SK-N-MC (cell line): ENCODE data around the gene MRTFB.

ENCODE experiments used
- EZH2 ChIP-seq: fragments of 200-600 bp; sonication (generic); IDR thresholded peaks from one replicate; pipeline ENCODE4 v1.6.1; 2017; ENCODE audit warnings: antibody characterized with exemption
- POLR2AphosphoS5 ChIP-seq: IDR thresholded peaks from 2 replicates; pipeline ENCODE4 v1.6.1; 2012; ENCODE audit warnings: mild to moderate bottlenecking, low read depth, low read length, borderline replicate concordance

DNA sequence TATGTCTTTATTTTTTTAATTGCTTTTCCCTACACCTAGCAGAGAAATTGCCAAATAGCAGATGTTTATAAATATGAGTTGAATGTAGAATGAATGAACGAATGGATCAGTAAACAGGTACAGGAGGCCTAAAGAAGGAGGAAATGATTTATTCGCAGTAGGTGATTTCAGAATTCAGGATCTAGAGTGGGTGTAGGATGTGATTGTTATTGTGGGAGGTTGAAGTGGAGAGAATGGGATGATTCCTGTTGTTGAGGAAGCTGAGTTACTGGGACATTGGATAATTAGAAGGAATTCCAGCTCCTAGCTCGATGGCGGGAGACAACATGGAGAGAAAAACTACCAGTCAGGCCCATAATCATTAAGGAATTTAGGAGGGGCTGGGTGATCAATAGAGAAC, 42.2 kb downstream of the MRTFB start:
- no peak for TF ChIP-seq EZH2
- no peak for TF ChIP-seq POLR2AphosphoS5
